ENCODE measurements around the gene OR10H4. TPM values are rescaled to one million over a fixed set of nuclear protein-coding genes. Genes with fewer than 3 reads are reported as not detected.
A peak's percentile ranks its signal among the peaks of the same experiment; 100 is the strongest.
"Not testable (repeated sequence)": the region's sequence is repeated elsewhere in the genome, so short reads cannot be mapped to it uniquely, and the experiment has no call there.

OR10H4 gene, protein sequence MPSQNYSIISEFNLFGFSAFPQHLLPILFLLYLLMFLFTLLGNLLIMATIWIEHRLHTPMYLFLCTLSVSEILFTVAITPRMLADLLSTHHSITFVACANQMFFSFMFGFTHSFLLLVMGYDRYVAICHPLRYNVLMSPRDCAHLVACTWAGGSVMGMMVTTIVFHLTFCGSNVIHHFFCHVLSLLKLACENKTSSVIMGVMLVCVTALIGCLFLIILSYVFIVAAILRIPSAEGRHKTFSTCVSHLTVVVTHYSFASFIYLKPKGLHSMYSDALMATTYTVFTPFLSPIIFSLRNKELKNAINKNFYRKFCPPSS
- not detected for total RNA-seq

DNA sequence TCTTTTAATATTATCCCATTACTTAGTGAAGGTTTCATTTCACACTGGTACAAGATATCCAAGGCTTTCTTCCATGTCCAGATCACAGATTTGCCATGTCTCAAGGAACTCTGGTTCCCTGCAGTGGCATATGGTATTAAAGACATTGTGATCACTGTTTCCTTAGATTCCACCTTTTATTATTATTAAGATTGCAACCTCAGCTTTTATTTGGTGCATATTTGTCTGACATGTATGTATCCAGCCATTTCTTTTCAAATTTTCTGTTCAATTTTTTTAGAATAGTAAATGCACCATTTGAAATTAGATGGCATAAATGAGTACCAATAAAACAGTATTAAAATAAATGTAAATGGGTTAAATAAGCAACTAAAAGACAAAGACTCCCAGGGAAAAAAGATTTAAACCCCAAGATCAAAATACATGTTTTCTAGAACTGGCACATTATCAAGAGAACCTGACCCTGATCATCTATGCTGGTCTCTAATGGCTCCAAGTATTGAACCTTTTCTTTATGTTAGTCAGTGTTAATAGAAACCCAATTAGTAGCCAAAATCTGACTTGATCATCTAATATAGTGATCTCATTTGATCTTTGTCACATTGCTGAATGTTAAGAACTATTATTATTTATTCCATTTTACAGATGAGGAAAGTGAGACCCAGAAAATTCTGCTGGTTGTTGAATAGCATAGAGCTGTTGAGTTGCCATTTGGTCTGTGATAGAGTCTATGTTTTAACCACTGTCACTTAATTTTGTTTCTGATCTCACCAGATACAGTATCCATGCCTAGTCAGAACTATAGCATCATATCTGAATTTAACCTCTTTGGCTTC is at the start of gene OR10H4:
Gene OR10H4, plus strand, starts transcription at position 786 of the 836 bp plus-strand sequence. Its CDS starts 0 bp downstream, at position 786.
- no peaks in the 10 kb centered on the region for H3K4me1 Mint-ChIP-seq
- no peak within 1 kb of the TSS for H3K27ac Mint-ChIP-seq
- peaks cover 9% of the 10 kb centered on the region for H3K9me3 Mint-ChIP-seq
- peaks cover 56% of the 10 kb centered on the region for H3K27me3 Mint-ChIP-seq
- no peak within 1 kb of the TSS for H3K4me3 Mint-ChIP-seq
- H3K36me3 Mint-ChIP-seq = peaks cover 7% of the 10 kb centered on the region
- DNase-seq = no peak

DNA sequence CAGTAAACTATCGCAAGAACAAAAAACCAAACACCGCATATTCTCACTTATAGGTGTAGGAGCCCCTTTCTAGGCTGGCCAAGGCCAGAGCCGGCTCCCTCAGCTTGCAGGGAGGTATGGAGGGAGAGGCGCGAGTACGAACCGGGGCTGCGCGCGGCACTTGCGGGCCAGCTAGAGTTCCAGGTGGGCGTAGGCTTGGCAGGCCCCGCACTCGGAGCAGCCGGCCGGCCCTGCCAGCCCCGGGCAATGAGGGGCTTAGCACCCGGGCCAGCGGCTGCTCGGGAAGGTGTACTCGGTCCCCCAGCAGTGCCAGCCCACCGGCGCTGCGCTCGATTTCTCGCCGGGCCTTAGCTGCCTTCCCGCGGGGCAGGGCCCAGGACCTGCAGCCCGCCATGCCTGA is 49.2 kb upstream of the OR10H4 start:
- not testable (repeated sequence) for H3K9me3 Mint-ChIP-seq, H3K36me3 Mint-ChIP-seq, H3K27ac Mint-ChIP-seq, H3K4me1 Mint-ChIP-seq
- H3K27me3 Mint-ChIP-seq = peaks cover 11% of the 10 kb centered on the region
- peak overlapping the region; percentile 35 for H3K4me3 Mint-ChIP-seq
- DNase-seq = peak; percentile 9

DNA sequence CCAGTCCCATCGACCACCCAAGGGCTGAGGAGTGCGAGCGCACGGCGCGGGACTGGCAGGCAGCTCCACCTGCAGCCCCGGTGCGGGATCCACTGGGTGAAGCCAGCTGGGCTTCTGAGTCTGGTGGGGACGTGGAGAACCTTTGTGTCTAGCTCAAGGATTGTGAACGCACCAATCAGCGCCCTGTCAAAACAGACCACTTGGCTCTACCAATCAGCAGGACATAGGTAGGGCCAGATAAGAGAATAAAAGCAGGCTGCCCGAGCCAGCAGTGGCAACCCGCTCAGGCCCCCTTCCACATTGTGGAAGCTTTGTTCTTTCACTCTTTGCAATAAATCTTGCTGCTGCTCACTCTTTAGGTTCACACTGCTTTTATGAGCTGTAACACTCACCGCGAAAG is 48.8 kb upstream of the OR10H4 start:
- not testable (repeated sequence) for H3K27ac Mint-ChIP-seq, H3K36me3 Mint-ChIP-seq, H3K4me1 Mint-ChIP-seq, H3K27me3 Mint-ChIP-seq, H3K9me3 Mint-ChIP-seq
- DNase-seq = peak; percentile 9
- H3K4me3 Mint-ChIP-seq = peak overlapping the region; percentile 76

DNA sequence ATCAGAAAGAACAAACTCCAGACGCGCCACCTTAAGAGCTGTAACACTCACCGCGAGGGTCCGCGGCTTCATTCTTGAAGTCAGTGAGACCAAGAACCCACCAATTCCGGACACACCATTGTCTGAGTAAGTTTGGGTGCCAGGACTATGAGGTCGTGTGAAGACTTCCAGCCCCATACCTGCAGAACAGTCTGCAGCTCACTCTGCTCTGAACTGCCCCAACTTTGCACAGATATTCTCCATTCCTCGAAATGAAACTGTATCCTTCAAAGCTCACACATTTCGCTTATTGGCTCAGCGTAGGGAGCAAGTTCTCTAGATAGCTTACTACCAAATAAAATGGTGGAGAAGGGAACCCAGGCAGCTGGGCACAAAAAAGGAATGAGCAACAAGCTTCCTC is 48.3 kb upstream of the OR10H4 start:
- Mint-ChIP-seq H3K27ac (no peak overlapping the region), H3K9me3 (no peaks in the 10 kb centered on the region), H3K4me1 (peaks cover 8% of the 10 kb centered on the region), H3K36me3 (no peaks in the 10 kb centered on the region), H3K27me3 (peaks cover 8% of the 10 kb centered on the region), H3K4me3 (peak overlapping the region; percentile 76)
- DNase-seq = no peak

DNA sequence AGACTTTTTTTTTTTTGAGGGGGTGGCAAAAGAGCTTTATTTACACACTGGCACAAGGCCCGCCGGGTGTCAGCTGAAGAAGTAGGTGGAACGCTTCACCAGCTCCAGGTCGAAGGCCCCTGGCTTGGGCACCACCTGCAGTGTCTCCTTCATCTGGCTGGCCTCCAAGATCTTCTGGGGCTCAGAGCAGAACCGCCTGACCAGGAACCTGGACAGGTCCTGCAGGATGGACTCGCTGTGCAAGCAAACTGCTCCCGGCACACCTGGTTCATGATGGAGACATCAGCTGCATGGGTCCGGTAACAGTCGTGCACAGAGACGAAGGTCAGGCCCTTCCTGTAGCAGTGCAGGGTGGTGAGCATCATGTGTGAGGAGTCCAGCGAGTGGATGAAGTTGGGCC is 46.6 kb upstream of the OR10H4 start:
- no peak overlapping the region for H3K4me3 Mint-ChIP-seq

DNA sequence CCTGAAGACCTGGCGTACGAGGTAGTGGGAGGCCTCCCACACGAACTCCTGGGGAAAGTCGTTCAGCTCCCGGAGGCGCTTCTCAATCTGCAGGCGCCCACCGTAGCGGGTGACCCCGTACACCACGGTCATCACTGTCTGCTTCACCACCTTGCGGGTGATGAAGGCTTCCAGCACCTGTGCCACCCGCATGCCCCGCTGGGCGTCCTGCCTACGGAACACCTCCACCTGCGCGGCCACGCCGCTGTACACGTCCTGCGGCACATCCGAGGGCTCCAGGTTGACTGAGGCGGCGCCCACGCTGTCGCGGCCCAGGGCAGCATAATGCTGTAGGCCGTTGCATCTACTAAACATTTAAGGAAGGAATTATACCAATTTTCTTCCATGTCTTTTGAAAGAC is 45.9 kb upstream of the OR10H4 start:
- H3K27me3 Mint-ChIP-seq = peaks cover 25% of the 10 kb centered on the region
- not testable (repeated sequence) for H3K9me3 Mint-ChIP-seq, H3K4me1 Mint-ChIP-seq, H3K36me3 Mint-ChIP-seq, DNase-seq, H3K4me3 Mint-ChIP-seq, H3K27ac Mint-ChIP-seq

More for the DNA sequence above, 46.6 kb upstream of the OR10H4 start:
- Mint-ChIP-seq H3K4me1 (peaks cover 8% of the 10 kb centered on the region), H3K9me3 (no peaks in the 10 kb centered on the region), H3K36me3 (no peaks in the 10 kb centered on the region), H3K27ac (no peak overlapping the region), H3K27me3 (peaks cover 22% of the 10 kb centered on the region)
- no peak for DNase-seq

DNA sequence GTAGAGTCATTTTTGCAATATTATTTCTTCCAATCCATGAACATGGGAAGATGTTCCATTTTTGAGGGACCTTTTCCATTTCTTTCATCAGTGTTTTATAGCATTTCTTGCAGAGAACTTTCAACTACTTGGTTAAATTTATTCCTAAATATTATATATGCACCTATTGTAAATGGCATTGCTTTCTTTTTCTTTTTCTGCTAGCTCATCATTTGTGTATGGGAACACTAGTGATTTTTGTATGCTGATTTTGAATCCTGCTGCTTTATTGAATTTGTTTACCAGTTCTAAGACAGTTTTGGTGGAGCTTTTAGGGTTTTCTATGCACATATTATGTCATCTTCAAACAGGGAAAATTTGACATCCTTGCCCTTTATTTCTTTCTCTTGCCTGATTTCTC is 43.8 kb upstream of the OR10H4 start:
- Mint-ChIP-seq H3K4me3 (no peak overlapping the region), H3K4me1 (peaks cover 8% of the 10 kb centered on the region), H3K36me3 (no peaks in the 10 kb centered on the region), H3K27ac (no peak overlapping the region), H3K27me3 (peaks cover 31% of the 10 kb centered on the region), H3K9me3 (no peaks in the 10 kb centered on the region)
- DNase-seq = no peak

DNA sequence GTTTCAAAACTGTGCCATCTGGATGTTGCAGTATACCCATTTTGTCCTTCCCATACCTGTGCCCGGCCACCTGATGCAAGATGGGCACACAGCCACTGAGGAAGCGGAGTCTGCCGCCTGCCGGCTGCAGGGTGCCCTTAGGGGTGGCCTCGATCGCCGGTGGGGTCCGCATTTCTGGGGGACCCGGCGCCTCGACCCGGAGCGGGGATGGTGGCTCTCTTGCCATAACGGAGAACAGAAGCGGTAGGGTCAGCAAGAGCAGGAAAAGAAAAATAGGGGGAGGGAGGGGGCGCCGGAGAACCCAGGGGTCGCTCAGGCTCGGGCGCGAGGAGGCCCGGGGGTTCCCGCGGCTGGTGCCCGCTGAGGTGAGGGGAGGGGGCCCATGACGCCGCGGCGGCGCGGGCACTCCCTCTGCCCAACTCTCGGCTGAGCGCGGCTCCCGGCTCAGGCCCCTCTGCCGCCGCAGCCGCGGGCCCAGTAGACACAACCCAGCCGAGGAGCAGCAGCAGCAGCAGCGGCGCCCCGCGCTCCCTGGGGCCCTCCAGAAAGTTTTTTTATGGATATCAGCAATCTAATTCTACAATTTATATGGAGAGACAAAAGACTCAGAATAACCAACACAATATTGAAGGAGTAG is 37.1 kb upstream of the OR10H4 start:
- peaks cover 4% of the 10 kb centered on the region for H3K9me3 Mint-ChIP-seq
- no peak overlapping the region for H3K27ac Mint-ChIP-seq
- H3K27me3 Mint-ChIP-seq = peaks cover 64% of the 10 kb centered on the region
- peaks cover 3% of the 10 kb centered on the region for H3K4me1 Mint-ChIP-seq
- DNase-seq = no peak
- H3K36me3 Mint-ChIP-seq = peaks cover 3% of the 10 kb centered on the region
- H3K4me3 Mint-ChIP-seq = peak overlapping the region; percentile 26

DNA sequence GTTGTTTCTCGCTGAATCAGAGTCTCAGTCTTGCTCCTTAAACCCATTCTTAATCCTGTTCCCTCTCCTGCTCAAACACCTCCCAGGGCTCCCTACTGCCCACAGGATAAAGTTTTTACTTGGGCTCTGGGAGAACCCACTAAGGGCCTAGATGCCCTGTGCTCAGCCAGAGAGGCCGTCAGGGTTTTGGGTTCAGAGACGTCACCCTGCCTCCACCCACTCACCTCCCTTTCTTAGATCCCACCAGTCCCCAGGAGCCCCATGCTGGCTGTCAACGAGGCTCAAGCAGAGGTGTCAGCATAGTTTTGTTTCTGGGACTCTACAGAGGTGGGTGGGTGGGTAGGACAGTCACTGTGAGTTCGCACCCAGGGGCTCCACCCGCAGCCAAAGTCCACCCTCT is 35.4 kb upstream of the OR10H4 start:
- H3K27ac Mint-ChIP-seq = no peak overlapping the region
- H3K9me3 Mint-ChIP-seq = peaks cover 4% of the 10 kb centered on the region
- no peak overlapping the region for H3K4me3 Mint-ChIP-seq
- peaks cover 66% of the 10 kb centered on the region for H3K27me3 Mint-ChIP-seq
- no peak for DNase-seq
- H3K36me3 Mint-ChIP-seq = peaks cover 3% of the 10 kb centered on the region
- H3K4me1 Mint-ChIP-seq = peaks cover 3% of the 10 kb centered on the region

DNA sequence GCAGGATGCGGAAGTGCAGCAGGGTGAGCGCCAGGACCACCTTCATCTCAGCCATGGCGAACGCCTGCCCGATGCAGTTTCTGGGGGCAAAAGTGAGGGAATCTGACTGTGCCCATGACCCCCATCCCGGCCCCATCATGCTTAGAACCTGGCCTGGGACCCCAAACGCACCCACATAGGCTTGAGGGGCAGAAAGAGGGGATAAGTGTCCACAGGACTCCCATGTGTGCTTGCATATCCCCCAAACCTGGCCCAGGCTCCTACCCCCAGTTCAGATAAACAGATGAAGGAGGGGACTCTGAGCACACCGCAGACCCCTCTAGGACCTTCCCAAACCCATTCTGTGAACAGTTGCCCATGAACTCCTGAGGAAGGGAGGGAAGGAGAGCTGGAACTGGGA is 35.0 kb upstream of the OR10H4 start:
- Mint-ChIP-seq H3K4me3 (no peak overlapping the region), H3K36me3 (peaks cover 3% of the 10 kb centered on the region), H3K4me1 (peaks cover 3% of the 10 kb centered on the region), H3K27me3 (peaks cover 66% of the 10 kb centered on the region), H3K27ac (no peak overlapping the region), H3K9me3 (peaks cover 4% of the 10 kb centered on the region)
- DNase-seq = no peak

DNA sequence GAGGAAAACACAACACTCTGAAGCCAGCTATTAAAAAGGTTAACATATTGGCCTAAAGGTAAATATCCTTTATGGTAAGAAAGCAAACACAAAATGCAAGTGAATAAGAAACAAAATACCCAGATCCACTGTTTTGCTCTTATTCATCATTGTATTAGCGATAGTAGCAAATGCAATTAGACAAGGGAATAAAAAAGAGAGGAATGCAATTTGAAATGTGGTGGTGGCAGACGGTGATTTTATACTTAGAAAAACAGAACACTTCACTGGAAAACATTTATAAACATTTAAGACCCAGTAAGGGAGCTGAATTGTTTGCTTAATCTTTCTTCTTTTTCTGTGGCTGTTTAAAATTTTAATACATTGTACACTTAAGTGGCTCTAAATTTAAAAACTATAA is 33.7 kb upstream of the OR10H4 start:
- Mint-ChIP-seq H3K27ac (no peak overlapping the region), H3K36me3 (peaks cover 3% of the 10 kb centered on the region), H3K27me3 (peaks cover 65% of the 10 kb centered on the region), H3K4me3 (no peak overlapping the region), H3K4me1 (peaks cover 3% of the 10 kb centered on the region), H3K9me3 (peaks cover 4% of the 10 kb centered on the region)
- DNase-seq = no peak

DNA sequence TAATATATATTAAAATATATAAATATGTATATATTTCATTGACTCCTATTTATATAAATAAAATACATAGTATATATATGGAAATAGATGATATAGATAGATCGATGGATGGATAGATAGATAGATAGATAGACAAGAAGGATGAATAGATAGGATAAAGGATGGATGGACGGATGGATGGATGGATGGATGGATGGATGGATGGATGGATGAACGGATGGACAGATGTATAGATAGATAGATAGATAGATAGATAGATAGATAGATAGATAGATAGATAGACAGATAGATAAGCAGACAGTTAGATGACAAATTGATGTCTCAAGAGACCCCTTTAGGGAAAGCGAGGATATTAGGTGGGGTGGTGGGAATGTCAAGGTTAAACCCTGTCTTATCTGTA is 29.6 kb upstream of the OR10H4 start:
- Mint-ChIP-seq H3K27ac (no peak overlapping the region), H3K36me3 (no peaks in the 10 kb centered on the region), H3K27me3 (peaks cover 49% of the 10 kb centered on the region), H3K4me1 (no peaks in the 10 kb centered on the region), H3K4me3 (no peak overlapping the region), H3K9me3 (peaks cover 4% of the 10 kb centered on the region)
- DNase-seq = no peak

DNA sequence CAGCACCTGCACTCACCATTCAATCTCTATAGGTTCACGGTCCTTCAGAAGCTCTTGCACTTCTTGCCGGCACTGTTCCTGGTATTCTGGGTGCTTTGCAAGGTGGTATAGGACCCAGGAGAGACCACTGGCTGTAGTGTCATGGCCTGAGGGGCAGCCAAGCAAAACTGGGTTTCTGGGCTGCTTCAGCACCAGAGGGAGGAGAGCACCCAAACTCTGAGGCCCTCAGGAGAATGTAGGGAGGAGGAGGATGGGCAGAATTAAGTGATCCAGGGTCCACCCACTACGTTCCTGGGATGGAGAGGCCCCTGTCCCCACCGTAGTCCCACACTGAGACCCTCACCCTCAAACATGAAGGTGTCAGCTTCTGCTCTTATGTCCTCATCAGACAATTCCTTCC is 26.8 kb upstream of the OR10H4 start:
- Mint-ChIP-seq H3K27ac (no peak overlapping the region), H3K36me3 (no peaks in the 10 kb centered on the region), H3K4me1 (no peaks in the 10 kb centered on the region), H3K9me3 (no peaks in the 10 kb centered on the region), H3K27me3 (peaks cover 38% of the 10 kb centered on the region), H3K4me3 (no peak overlapping the region)
- no peak for DNase-seq

DNA sequence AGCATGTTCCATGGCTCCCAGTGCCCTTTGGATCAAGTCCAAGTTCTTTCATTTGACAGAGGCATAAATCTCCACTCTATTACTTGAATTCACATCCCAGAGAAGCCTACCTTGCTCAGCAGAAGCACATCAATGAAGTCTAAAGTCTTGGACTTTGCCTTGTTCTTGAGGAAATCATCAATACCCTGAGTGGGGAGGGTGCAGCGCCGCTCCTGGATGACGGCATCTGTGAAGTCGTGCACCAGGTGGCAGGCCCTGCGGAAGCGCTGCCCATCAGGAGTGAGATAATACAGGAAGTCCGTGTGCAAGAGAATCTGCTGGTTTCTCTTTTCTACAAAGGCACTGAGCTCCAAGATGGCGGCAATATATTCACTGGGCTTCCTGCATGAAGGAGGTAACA is 25.1 kb upstream of the OR10H4 start:
- Mint-ChIP-seq H3K27me3 (peaks cover 44% of the 10 kb centered on the region), H3K36me3 (no peaks in the 10 kb centered on the region), H3K27ac (no peak overlapping the region), H3K4me3 (no peak overlapping the region), H3K9me3 (no peaks in the 10 kb centered on the region), H3K4me1 (no peaks in the 10 kb centered on the region)
- DNase-seq = no peak

DNA sequence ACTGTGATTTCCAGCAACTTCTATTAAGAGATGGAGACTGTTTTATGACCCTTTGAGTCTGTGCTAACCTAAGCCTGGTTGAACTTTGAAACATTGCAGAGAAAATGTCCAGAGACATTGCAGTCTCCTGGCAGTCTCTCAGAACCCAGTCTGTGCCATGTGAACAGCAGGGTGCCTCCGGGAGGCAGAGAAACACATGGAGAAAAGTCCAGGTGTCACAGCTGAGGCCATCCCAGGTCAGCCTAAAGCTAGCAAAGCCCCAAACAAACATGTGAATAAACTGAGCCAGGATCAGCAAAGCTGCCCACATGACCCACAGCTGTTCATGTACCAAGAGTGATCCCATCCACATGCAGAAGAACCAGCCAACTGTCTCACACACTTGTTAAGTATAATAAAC is 22.3 kb upstream of the OR10H4 start:
- H3K9me3 Mint-ChIP-seq = peaks cover 4% of the 10 kb centered on the region
- H3K4me3 Mint-ChIP-seq = no peak overlapping the region
- no peak for DNase-seq
- no peaks in the 10 kb centered on the region for H3K4me1 Mint-ChIP-seq
- peaks cover 7% of the 10 kb centered on the region for H3K36me3 Mint-ChIP-seq
- no peak overlapping the region for H3K27ac Mint-ChIP-seq
- peaks cover 56% of the 10 kb centered on the region for H3K27me3 Mint-ChIP-seq
